Measurements from ENCODE around the gene RALY. TPM values are rescaled to one million over a fixed set of nuclear protein-coding genes. Genes with fewer than 3 reads are reported as not detected.

Gene RALY
- total and polyA plus RNA-seq, 2 of the 4 experiments (the other 2 are of a cell fraction) = 46.2 to 115 TPM

DNA sequence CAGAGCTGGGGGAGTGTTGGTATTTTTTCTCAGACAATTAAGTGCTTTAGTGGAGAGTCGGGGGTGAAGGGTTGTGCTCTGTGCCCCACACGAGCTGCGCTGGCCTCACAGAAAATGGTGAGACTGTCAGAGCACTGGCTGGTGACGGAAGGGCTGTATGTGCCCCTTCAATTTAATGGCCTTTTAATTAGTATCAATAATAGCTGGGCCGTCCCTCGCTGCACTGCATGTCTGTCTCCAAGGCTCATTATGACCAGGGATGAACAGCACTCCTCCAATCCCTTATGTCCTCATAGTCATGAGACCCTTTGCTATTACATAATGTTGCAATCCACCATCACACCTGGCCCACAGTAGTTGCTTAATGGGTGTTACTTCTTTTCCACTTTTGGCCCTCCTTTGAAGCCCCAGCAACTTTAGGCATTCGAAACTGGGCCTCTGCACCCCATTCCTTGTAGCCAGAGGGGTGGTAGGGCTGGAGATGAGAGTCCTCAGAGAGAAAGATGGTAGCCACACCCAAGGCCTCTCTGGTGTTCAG lies 9.5 kb upstream of the RALY start:
- Histone ChIP-seq H2BK5ac (ENCODE audit: low read depth, low read length, poor library complexity, severe bottlenecking) (no peak overlapping the region), H2BK15ac (ENCODE audit: low read depth, low read length) (no peak overlapping the region), H3K56ac (ENCODE audit: extremely low read depth, insufficient read depth, low read length) (no peak overlapping the region), H2BK120ac (ENCODE audit: low read depth, low read length) (no peak overlapping the region), H3K9ac (ENCODE audit: low read depth, low read length) (no peak overlapping the region), H2BK20ac (ENCODE audit: low read depth, low read length) (no peak overlapping the region), H3K4me2 (ENCODE audit: low read depth, low read length) (no peak overlapping the region), H4K5ac (ENCODE audit: low read depth, low read length) (no peak overlapping the region), H3K4me1 (ENCODE audit: control insufficient read depth, insufficient read depth, low read length) (no peaks in the 10 kb centered on the region), H3K27ac (ENCODE audit: insufficient read depth, low read length) (no peak overlapping the region), H3K23ac (ENCODE audit: low read depth, low read length) (no peak overlapping the region), H4K91ac (ENCODE audit: insufficient read depth, low read depth, low read length) (no peak overlapping the region), H4K20me1 (ENCODE audit: insufficient read depth, low read length) (no peaks in the 10 kb centered on the region), H3K36me3 (ENCODE audit: control insufficient read depth, insufficient read depth, low read length) (no peaks in the 10 kb centered on the region), H3K27me3 (ENCODE audit: control insufficient read depth, insufficient read depth, low read length) (peaks cover 15% of the 10 kb centered on the region), H3K4me3 (ENCODE audit: insufficient read depth, low read depth, low read length) (no peak overlapping the region), H2AFZ (replicated peaks; ENCODE audit: low read length, poor library complexity) (no peak overlapping the region), H3K9me1 (ENCODE audit: insufficient read depth, low read length) (no peaks in the 10 kb centered on the region), H3K79me1 (ENCODE audit: low read depth in 1 of 2, low read length in 2 of 2) (no peaks in the 10 kb centered on the region), H2AK5ac (ENCODE audit: low read depth, low read length) (no peak overlapping the region), H3K4ac (ENCODE audit: low read depth, low read length) (no peak overlapping the region), H3K18ac (ENCODE audit: low read depth, low read length) (no peak overlapping the region), H2AK9ac (replicated peaks; ENCODE audit: low read depth, low read length, poor library complexity) (no peak overlapping the region), H4K8ac (ENCODE audit: low read depth in 2 of 2, low read length in 2 of 2) (no peak overlapping the region), H3K14ac (replicated peaks; ENCODE audit: low read depth, low read length) (no peak overlapping the region), H3K9me3 (ENCODE audit: control insufficient read depth, insufficient read depth, low read length) (no peaks in the 10 kb centered on the region)
- intact Hi-C loops (cut with micrococcal nuclease) (no loop called here), in situ Hi-C loops (cut with MboI; ENCODE audit: low sequenced_read_pairs) (no loop called here), dilution Hi-C loops (cut with HindIII; ENCODE audit: low sequenced_read_pairs, unreplicated experiment) (no loop called here)
- no peak for TF ChIP-seq FOS (IDR thresholded peaks at IDR 0.05; ENCODE audit: low read depth, low read length)
- no peak for TF ChIP-seq CHD1 (IDR thresholded peaks at IDR 0.05; ENCODE audit: low read depth, low read length)
- TF ChIP-seq RCOR1 (IDR thresholded peaks at IDR 0.05; ENCODE audit: insufficient replicate concordance, low read length) = no peak
- TF ChIP-seq SMC3 (IDR thresholded peaks at IDR 0.05; ENCODE audit: low read depth, low read length) = no peak
- no peak for TF ChIP-seq CEBPB (IDR thresholded peaks at IDR 0.05; ENCODE audit: low read depth, low read length)
- no peak for TF ChIP-seq RAD21 (IDR thresholded peaks at IDR 0.05; ENCODE audit: low read length)
- TF ChIP-seq MAFK (IDR thresholded peaks at IDR 0.05; ENCODE audit: low read depth, low read length) = no peak
- no peak for TF ChIP-seq MAZ (IDR thresholded peaks at IDR 0.05; ENCODE audit: borderline replicate concordance, low read depth, low read length)
- TF ChIP-seq, protein P1, sequence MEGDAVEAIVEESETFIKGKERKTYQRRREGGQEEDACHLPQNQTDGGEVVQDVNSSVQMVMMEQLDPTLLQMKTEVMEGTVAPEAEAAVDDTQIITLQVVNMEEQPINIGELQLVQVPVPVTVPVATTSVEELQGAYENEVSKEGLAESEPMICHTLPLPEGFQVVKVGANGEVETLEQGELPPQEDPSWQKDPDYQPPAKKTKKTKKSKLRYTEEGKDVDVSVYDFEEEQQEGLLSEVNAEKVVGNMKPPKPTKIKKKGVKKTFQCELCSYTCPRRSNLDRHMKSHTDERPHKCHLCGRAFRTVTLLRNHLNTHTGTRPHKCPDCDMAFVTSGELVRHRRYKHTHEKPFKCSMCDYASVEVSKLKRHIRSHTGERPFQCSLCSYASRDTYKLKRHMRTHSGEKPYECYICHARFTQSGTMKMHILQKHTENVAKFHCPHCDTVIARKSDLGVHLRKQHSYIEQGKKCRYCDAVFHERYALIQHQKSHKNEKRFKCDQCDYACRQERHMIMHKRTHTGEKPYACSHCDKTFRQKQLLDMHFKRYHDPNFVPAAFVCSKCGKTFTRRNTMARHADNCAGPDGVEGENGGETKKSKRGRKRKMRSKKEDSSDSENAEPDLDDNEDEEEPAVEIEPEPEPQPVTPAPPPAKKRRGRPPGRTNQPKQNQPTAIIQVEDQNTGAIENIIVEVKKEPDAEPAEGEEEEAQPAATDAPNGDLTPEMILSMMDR (conservative IDR thresholded peaks at IDR 0.05; ENCODE audit: low read depth, low read length) = no peak
- TF ChIP-seq NFE2L2 (IDR thresholded peaks at IDR 0.05; ENCODE audit: low read depth, low read length) = no peak
- TF ChIP-seq, protein P2, sequence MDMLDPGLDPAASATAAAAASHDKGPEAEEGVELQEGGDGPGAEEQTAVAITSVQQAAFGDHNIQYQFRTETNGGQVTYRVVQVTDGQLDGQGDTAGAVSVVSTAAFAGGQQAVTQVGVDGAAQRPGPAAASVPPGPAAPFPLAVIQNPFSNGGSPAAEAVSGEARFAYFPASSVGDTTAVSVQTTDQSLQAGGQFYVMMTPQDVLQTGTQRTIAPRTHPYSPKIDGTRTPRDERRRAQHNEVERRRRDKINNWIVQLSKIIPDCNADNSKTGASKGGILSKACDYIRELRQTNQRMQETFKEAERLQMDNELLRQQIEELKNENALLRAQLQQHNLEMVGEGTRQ (IDR thresholded peaks at IDR 0.05; ENCODE audit: low read depth, low read length) = no peak
- no peak for TF ChIP-seq POLR2A (IDR thresholded peaks at IDR 0.05; ENCODE audit: low read depth, low read length)
- TF ChIP-seq BHLHE40 (IDR thresholded peaks at IDR 0.05; ENCODE audit: low read depth, low read length) = no peak
- TF ChIP-seq RFX5 (IDR thresholded peaks at IDR 0.05; ENCODE audit: low read depth, low read length) = no peak
- no peak for TF ChIP-seq MXI1 (IDR thresholded peaks at IDR 0.05; ENCODE audit: borderline replicate concordance, low read depth, low read length)
- TF ChIP-seq ELK1 (IDR thresholded peaks at IDR 0.05; ENCODE audit: borderline replicate concordance, low read depth, low read length) = no peak
- ChIA-PET CTCF (no interaction called here), POLR2A (ENCODE audit: unreplicated experiment) (no interaction called here)
- no CpG with 5 or more reads among the region's 7 CpGs for WGBS, 2 experiments (ENCODE audit: extremely low coverage in 2 of 2, insufficient read length in 1 of 2)
- BruUV-seq (replicated peaks) = no TSS peak
- ATAC-seq (ENCODE audit: low read depth) (no peak), DNase-seq (no peak)

Data from IMR-90 (cell line).